HFFc6 (cell line): ENCODE data around the gene C1GALT1. TPM values are rescaled to one million over a fixed set of nuclear protein-coding genes. Genes with fewer than 3 reads are reported as not detected.

Experiments used
- DNase-seq: peaks from one replicate; pipeline ENCODE4 v3.0.0-alpha.2; 2018
- H3K27ac Mint-ChIP-seq: 2 replicates; pipeline ENCODE4 v1.8.0; 2020; ENCODE audit warnings: mild to moderate bottlenecking, mixed read lengths
- H3K27me3 Mint-ChIP-seq: 2 replicates; pipeline ENCODE4 v1.8.0; 2021; ENCODE audit warnings: mild to moderate bottlenecking, moderate library complexity, mixed read lengths; ENCODE audit not compliant: insufficient read depth
- H3K36me3 Mint-ChIP-seq: 2 replicates; pipeline ENCODE4 v1.8.0; 2021; ENCODE audit warnings: low read depth, mixed read lengths
- H3K4me1 Mint-ChIP-seq: 2 replicates; pipeline ENCODE4 v1.8.0; 2020; ENCODE audit warnings: low read depth, mixed read lengths
- H3K4me3 Mint-ChIP-seq: 2 replicates; pipeline ENCODE4 v1.8.0; 2020; ENCODE audit warnings: mild to moderate bottlenecking, moderate library complexity, mixed read lengths
- H3K9me3 Mint-ChIP-seq: 2 replicates; pipeline ENCODE4 v1.8.0; 2020; ENCODE audit warnings: mild to moderate bottlenecking, mixed read lengths
- total RNA-seq, 6 experiments: library from RNA; stranded (reverse); fragmentation: NEBNext Ultra II Directional; extraction: Animal tissue kit (Norgen Biotek cat#: 25700); gene quantifications; 2 replicates in 1 of 6; 3 replicates in 5 of 6; pipeline ENCODE4 v1.2.3, GENCODE V29; 2021
- TF ChIP-seq, protein P1 (sequence below): fragments of 200-600 bp; sonication (generic); IDR thresholded peaks from 2 replicates; pipeline ENCODE4 v1.5.0; 2021; ENCODE audit warnings: antibody characterized with exemption, mild to moderate bottlenecking

The C1GALT1 gene
- total RNA-seq, 6 experiments from 2014 or later = 32.3 to 47.4 (median 34.1) TPM

GRCh38 chr7:7159063-7159658, 23.2 kb upstream of the C1GALT1 start:
- Mint-ChIP-seq H3K9me3 (peaks cover 8% of the 10 kb centered on the region), H3K27ac (peak overlapping the region; percentile 51; the same call in 1 of the 2 replicates), H3K4me1 (peaks cover 57% of the 10 kb centered on the region), H3K27me3 (no peaks in the 10 kb centered on the region), H3K36me3 (peaks cover 40% of the 10 kb centered on the region), H3K4me3 (peak overlapping the region; percentile 76)
- TF ChIP-seq, protein P1, sequence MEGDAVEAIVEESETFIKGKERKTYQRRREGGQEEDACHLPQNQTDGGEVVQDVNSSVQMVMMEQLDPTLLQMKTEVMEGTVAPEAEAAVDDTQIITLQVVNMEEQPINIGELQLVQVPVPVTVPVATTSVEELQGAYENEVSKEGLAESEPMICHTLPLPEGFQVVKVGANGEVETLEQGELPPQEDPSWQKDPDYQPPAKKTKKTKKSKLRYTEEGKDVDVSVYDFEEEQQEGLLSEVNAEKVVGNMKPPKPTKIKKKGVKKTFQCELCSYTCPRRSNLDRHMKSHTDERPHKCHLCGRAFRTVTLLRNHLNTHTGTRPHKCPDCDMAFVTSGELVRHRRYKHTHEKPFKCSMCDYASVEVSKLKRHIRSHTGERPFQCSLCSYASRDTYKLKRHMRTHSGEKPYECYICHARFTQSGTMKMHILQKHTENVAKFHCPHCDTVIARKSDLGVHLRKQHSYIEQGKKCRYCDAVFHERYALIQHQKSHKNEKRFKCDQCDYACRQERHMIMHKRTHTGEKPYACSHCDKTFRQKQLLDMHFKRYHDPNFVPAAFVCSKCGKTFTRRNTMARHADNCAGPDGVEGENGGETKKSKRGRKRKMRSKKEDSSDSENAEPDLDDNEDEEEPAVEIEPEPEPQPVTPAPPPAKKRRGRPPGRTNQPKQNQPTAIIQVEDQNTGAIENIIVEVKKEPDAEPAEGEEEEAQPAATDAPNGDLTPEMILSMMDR = no peak
- DNase-seq = no peak

DNA sequence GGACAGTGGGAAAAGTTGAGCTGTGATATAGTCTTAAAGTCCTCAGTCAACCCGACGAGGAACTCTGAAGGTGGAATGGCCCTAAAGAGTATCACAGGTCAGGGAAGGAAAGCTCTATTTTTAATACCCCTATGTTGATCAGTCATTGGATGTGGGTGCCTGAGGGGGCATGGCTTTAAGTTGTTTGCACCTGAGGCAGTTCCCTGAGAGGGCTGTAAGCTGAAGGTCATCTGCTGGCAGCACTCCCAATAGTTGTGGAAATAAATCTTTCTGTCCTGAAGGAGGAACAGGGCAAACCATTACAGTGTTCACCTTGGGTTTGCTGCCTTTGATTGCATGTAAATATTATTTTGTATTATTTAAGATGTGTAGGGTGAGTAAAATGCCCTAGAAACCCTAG, 17.8 kb upstream of the C1GALT1 start:
- Mint-ChIP-seq H3K9me3 (no peaks in the 10 kb centered on the region), H3K27me3 (no peaks in the 10 kb centered on the region), H3K4me1 (peaks cover 40% of the 10 kb centered on the region), H3K27ac (no peak overlapping the region), H3K36me3 (peaks cover 49% of the 10 kb centered on the region), H3K4me3 (no peak overlapping the region)
- TF ChIP-seq, protein P1 = no peak
- DNase-seq = no peak

GRCh38 chr7:7165372-7165771, 17.0 kb upstream of the C1GALT1 start:
- Mint-ChIP-seq H3K4me3 (no peak overlapping the region), H3K36me3 (peaks cover 49% of the 10 kb centered on the region), H3K9me3 (no peaks in the 10 kb centered on the region), H3K27me3 (no peaks in the 10 kb centered on the region), H3K4me1 (peaks cover 32% of the 10 kb centered on the region), H3K27ac (no peak overlapping the region)
- TF ChIP-seq, protein P1 = no peak
- no peak for DNase-seq

DNA sequence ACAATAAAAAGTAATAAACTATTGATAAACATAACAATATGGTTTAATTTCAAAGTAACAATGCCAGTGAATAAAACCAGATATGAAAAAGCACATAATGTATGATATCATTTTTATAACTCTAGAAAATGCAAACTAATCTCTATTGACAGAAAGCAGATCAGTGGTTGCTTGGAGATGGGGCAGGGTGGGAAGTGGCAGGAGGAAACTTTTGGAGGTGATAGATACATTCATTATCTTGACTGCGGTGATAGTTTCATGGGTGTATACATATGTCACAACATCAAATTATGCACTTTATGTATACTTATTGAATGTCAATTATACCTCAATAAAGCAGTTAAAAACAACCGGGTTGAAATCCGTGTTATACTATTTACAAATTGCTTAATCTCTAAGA, 16.0 kb upstream of the C1GALT1 start:
- H3K27me3 Mint-ChIP-seq = no peaks in the 10 kb centered on the region
- TF ChIP-seq, protein P1 = no peak
- peaks cover 1% of the 10 kb centered on the region; the same call in 1 of the 2 replicates for H3K9me3 Mint-ChIP-seq
- peaks cover 26% of the 10 kb centered on the region for H3K4me1 Mint-ChIP-seq
- no peak overlapping the region for H3K27ac Mint-ChIP-seq
- H3K4me3 Mint-ChIP-seq = no peak overlapping the region
- DNase-seq = no peak
- H3K36me3 Mint-ChIP-seq = peaks cover 49% of the 10 kb centered on the region

GRCh38 chr7:7169296-7169695, 13.0 kb upstream of the C1GALT1 start:
- H3K4me1 Mint-ChIP-seq = peaks cover 22% of the 10 kb centered on the region
- H3K27ac Mint-ChIP-seq = no peak overlapping the region
- no peak for DNase-seq
- H3K36me3 Mint-ChIP-seq = peaks cover 66% of the 10 kb centered on the region
- no peaks in the 10 kb centered on the region for H3K27me3 Mint-ChIP-seq
- peaks cover 17% of the 10 kb centered on the region for H3K9me3 Mint-ChIP-seq
- TF ChIP-seq, protein P1 = no peak
- H3K4me3 Mint-ChIP-seq = no peak overlapping the region
